GM23248 (cell line): ENCODE measurements around the gene NBR1.

ENCODE experiments used
- EZH2 ChIP-seq: fragments of 200-600 bp; sonication (generic); IDR thresholded peaks from 2 replicates; pipeline ENCODE4 v1.6.1; 2018; ENCODE audit warnings: antibody characterized with exemption, mild to moderate bottlenecking; ENCODE audit not compliant: insufficient read depth, poor library complexity, severe bottlenecking
- EZH2phosphoT487 ChIP-seq: fragments of 200-600 bp; sonication (generic); IDR thresholded peaks from 2 replicates; pipeline ENCODE4 v1.6.1; 2018; ENCODE audit warnings: antibody characterized with exemption, moderate library complexity, mild to moderate bottlenecking, low read depth; ENCODE audit not compliant: insufficient read depth

GRCh38 chr17:43125133-43125966 is 45.7 kb upstream of the NBR1 start, which contains the start of gene BRCA1:
- no peak for TF ChIP-seq EZH2phosphoT487
- TF ChIP-seq EZH2: no peak
